NT2/D1 (cell line): ENCODE results near the gene RARS1.

Experiments used
- DNase-seq: peaks from one replicate; pipeline ENCODE4 v3.0.0-alpha.2; 2011; ENCODE audit warnings: low read depth, low spot score
- H3K27me3 ChIP-seq: 2 replicates; pipeline ENCODE4 v1.6.0; 2011; ENCODE audit warnings: mild to moderate bottlenecking; ENCODE audit not compliant: insufficient read length, insufficient read depth
- H3K36me3 ChIP-seq: 2 replicates; pipeline ENCODE4 v1.6.1; 2011; ENCODE audit warnings: mild to moderate bottlenecking, low read length, mixed read lengths; ENCODE audit not compliant: insufficient read depth, insufficient read length
- H3K4me1 ChIP-seq: 2 replicates; pipeline ENCODE4 v1.5.1; 2011; ENCODE audit not compliant: insufficient read depth, insufficient read length
- H3K4me3 ChIP-seq: 2 replicates; pipeline ENCODE4 v1.5.1; 2011; ENCODE audit warnings: low read depth; ENCODE audit not compliant: insufficient read length
- H3K9ac ChIP-seq: 2 replicates; pipeline ENCODE4 v1.6.0; 2011; ENCODE audit warnings: low read depth; ENCODE audit not compliant: insufficient read length
- H3K9me3 ChIP-seq: 2 replicates; pipeline ENCODE4 v1.5.1; 2011; ENCODE audit warnings: mild to moderate bottlenecking, low read length; ENCODE audit not compliant: insufficient read depth
- SUZ12 ChIP-seq: IDR thresholded peaks from 2 replicates; pipeline ENCODE4 v1.6.1; 2011; ENCODE audit not compliant: insufficient read length, insufficient read depth; ENCODE audit errors: extremely low read depth
- YY1 ChIP-seq: IDR thresholded peaks from 2 replicates; pipeline ENCODE4 v1.6.1; 2011; ENCODE audit not compliant: insufficient read length, insufficient read depth
- ZNF274 ChIP-seq: IDR thresholded peaks from 2 replicates; pipeline ENCODE4 v1.6.1; 2011; ENCODE audit warnings: mild to moderate bottlenecking, low read depth, low read length

RARS1 gene

DNA sequence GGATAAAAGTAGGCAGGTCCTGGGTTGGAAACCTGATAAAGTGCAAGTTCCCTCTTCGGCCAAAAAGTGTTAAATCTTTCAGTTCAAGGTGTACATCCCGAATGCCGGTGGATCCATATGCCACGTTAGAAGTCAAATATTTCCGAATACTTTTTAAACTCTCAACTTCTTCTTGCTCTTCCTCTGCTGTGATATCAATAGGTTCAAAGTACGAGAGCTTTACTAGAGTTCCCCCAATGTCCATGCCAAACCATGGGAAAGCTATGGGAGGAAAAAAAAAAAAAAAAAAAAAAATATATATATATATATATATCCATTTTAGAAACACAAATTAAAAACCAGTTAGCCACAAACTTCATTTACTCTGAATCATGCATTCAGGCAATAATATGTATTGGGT is 82.5 kb downstream of the RARS1 start:
- no peak for TF ChIP-seq SUZ12
- no peak for TF ChIP-seq YY1
- TF ChIP-seq ZNF274, result no peak
- Histone ChIP-seq H3K4me3 (no peak overlapping the region), H3K27me3 (no peaks in the 10 kb centered on the region), H3K9ac (no peak overlapping the region), H3K4me1 (no peaks in the 10 kb centered on the region), H3K36me3 (peaks cover 26% of the 10 kb centered on the region), H3K9me3 (no peaks in the 10 kb centered on the region)
- DNase-seq, result no peak
